Endothelial cell (in vitro differentiated cells): ENCODE measurements around the gene RPL37. TPM values are rescaled to one million over a fixed set of nuclear protein-coding genes. Genes with fewer than 3 reads are reported as not detected.
A peak's percentile ranks its signal among the peaks of the same experiment; 100 is the strongest.

Experiments used
- DNase-seq: peaks from one replicate; pipeline ENCODE4 v3.0.0; 2021; ENCODE audit warnings: low spot score
- H3K27ac Mint-ChIP-seq: one replicate; pipeline ENCODE4 v1.8.0; 2021; ENCODE audit warnings: mixed read lengths, inconsistent platforms; ENCODE audit not compliant: unreplicated experiment
- H3K27me3 Mint-ChIP-seq: one replicate; pipeline ENCODE4 v1.8.0; 2021; ENCODE audit warnings: mild to moderate bottlenecking, moderate library complexity, mixed read lengths, inconsistent platforms; ENCODE audit not compliant: unreplicated experiment
- H3K36me3 Mint-ChIP-seq: one replicate; pipeline ENCODE4 v1.8.0; 2021; ENCODE audit warnings: mild to moderate bottlenecking, low read depth, mixed read lengths, inconsistent platforms; ENCODE audit not compliant: unreplicated experiment
- H3K4me1 Mint-ChIP-seq: one replicate; pipeline ENCODE4 v1.8.0; 2021; ENCODE audit warnings: mild to moderate bottlenecking, mixed read lengths, inconsistent platforms; ENCODE audit not compliant: unreplicated experiment
- H3K4me3 Mint-ChIP-seq: one replicate; pipeline ENCODE4 v1.8.0; 2021; ENCODE audit warnings: mild to moderate bottlenecking, mixed read lengths, inconsistent platforms; ENCODE audit not compliant: unreplicated experiment
- H3K9me3 Mint-ChIP-seq: one replicate; pipeline ENCODE4 v1.8.0; 2021; ENCODE audit warnings: mixed read lengths, inconsistent platforms; ENCODE audit not compliant: unreplicated experiment
- total RNA-seq: library from RNA; stranded (reverse); fragmentation: NEBNext Ultra II Directional; extraction: Animal tissue kit (Norgen Biotek cat#: 25700); gene quantifications from one replicate; pipeline ENCODE4 v1.2.1, GENCODE V29; 2021; ENCODE audit not compliant: unreplicated experiment
- TF ChIP-seq, protein P1 (sequence below): fragments of 200-600 bp; sonication (generic); IDR thresholded peaks from one replicate; pipeline ENCODE4 v1.5.0; 2021; ENCODE audit warnings: antibody characterized with exemption; ENCODE audit not compliant: unreplicated experiment

Gene RPL37
- total RNA-seq, 1 donor from 2014 or later, result 1,272 TPM

DNA sequence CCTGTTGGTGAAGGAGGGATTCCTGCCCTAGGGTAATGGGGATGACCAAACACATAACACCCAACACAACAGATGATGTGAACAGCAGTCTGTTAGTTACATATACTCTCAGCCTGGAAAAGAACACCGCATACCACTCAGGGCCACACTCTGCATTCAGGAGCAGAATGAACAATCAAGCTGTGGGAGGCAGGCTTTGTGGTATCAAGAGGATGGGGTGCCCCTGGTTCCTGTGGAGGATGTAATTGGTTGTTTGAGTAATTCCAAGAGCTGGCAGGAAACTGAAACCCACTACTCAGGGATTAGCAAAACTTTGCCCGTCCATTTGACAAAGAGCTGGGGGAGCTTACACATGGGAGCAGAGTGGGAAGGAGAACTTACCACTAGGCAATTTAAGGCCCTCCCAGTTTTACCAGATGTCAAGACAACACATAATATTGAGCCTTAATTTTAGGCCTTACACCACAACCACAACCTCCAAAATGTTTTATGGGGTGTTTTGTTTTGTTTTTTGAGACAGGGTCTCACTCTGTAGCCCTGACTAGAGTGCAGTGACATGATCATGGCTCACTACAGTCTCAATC is 21.2 kb downstream of the RPL37 start:
- no peak overlapping the region for H3K4me3 Mint-ChIP-seq
- no peak overlapping the region for H3K27ac Mint-ChIP-seq
- peaks cover 4% of the 10 kb centered on the region for H3K9me3 Mint-ChIP-seq

DNA sequence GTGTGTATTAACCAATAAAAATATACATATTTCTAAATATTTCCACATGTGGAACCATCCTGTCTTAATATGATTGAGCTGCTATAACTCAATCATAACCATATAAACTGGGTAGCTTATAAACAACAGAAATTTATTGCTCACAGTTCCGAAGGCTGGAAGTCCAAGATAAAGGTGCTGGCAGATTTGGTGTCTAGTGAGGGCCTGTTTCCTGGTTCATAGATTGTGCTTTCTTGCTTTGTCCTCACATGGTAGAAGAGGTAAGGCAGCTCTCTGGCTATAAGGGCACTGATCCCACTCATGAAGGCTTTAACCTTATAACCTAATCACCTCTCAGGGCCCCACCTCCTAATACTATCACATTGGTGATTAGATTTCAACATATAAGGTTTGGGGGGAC is 22.9 kb downstream of the RPL37 start:
- H3K27me3 Mint-ChIP-seq, result peaks cover 2% of the 10 kb centered on the region
- no peak for DNase-seq
- H3K9me3 Mint-ChIP-seq, result peaks cover 4% of the 10 kb centered on the region
- no peak overlapping the region for H3K4me3 Mint-ChIP-seq
- H3K27ac Mint-ChIP-seq, result no peak overlapping the region
- TF ChIP-seq, protein P1, sequence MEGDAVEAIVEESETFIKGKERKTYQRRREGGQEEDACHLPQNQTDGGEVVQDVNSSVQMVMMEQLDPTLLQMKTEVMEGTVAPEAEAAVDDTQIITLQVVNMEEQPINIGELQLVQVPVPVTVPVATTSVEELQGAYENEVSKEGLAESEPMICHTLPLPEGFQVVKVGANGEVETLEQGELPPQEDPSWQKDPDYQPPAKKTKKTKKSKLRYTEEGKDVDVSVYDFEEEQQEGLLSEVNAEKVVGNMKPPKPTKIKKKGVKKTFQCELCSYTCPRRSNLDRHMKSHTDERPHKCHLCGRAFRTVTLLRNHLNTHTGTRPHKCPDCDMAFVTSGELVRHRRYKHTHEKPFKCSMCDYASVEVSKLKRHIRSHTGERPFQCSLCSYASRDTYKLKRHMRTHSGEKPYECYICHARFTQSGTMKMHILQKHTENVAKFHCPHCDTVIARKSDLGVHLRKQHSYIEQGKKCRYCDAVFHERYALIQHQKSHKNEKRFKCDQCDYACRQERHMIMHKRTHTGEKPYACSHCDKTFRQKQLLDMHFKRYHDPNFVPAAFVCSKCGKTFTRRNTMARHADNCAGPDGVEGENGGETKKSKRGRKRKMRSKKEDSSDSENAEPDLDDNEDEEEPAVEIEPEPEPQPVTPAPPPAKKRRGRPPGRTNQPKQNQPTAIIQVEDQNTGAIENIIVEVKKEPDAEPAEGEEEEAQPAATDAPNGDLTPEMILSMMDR, result no peak
- no peaks in the 10 kb centered on the region for H3K4me1 Mint-ChIP-seq
- H3K36me3 Mint-ChIP-seq, result no peaks in the 10 kb centered on the region

More for the DNA sequence above, 21.2 kb downstream of the RPL37 start:
- TF ChIP-seq, protein P1, result no peak
- H3K27me3 Mint-ChIP-seq, result no peaks in the 10 kb centered on the region
- no peaks in the 10 kb centered on the region for H3K4me1 Mint-ChIP-seq
- no peaks in the 10 kb centered on the region for H3K36me3 Mint-ChIP-seq
- no peak for DNase-seq

DNA sequence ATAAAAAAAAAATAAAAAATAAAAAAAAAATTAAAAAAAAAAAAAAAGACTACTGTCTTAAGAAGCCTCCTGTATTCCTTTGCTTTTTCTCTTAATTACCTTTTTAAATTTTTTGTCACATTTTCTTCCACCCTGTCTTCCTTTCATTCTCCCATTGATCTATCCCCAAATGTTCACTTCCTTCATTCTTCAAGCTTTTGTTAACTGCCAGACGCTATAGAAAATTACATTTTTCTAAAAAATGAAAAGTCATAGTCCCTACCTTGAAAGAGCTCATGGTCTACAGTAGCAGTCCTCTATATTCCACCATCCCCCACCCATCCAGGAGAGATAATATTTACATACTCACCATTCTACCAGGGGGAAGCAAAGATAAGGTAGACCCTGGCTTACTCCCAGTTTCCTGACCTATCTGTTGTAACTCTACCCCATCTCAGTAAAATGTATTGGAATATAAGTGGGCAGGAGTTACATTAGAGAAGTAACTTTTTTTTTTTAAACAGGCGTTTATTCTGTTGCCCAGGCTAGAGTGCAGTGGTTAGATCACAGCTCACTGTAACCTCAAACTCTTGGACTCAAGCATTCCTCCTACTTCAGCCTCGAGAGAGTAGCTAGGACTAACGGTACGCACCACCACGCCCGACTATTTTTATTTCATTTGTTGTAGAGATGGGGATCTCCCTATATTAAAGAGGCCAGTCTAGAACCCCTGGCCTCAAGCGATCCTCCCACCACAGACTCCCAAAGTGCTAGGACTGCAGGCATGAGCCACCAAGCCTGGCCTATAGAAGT is 33.1 kb downstream of the RPL37 start:
- H3K27ac Mint-ChIP-seq, result no peak overlapping the region
- no peak overlapping the region for H3K4me3 Mint-ChIP-seq
- peaks cover 4% of the 10 kb centered on the region for H3K36me3 Mint-ChIP-seq
- DNase-seq, result no peak
- no peaks in the 10 kb centered on the region for H3K9me3 Mint-ChIP-seq
- H3K27me3 Mint-ChIP-seq, result peaks cover 6% of the 10 kb centered on the region
- TF ChIP-seq, protein P1, result no peak
- peaks cover 7% of the 10 kb centered on the region for H3K4me1 Mint-ChIP-seq

- Mint-ChIP-seq H3K4me3 (peak overlapping the region; percentile 94), H3K9me3 (no peaks in the 10 kb centered on the region), H3K27me3 (peaks cover 6% of the 10 kb centered on the region), H3K27ac (no peak overlapping the region), H3K36me3 (peaks cover 8% of the 10 kb centered on the region), H3K4me1 (peaks cover 20% of the 10 kb centered on the region)
- no peak for DNase-seq
- TF ChIP-seq, protein P1, result no peak
Observed at GRCh38 chr5:40799258-40799657, 35.8 kb downstream of the RPL37 start.

- Mint-ChIP-seq H3K36me3 (peaks cover 8% of the 10 kb centered on the region), H3K4me3 (peak overlapping the region; percentile 94)
Observed at GRCh38 chr5:40798801-40799210, 36.2 kb downstream of the RPL37 start.

More at GRCh38 chr5:40798801-40799210, 36.2 kb downstream of the RPL37 start:
- no peaks in the 10 kb centered on the region for H3K9me3 Mint-ChIP-seq
- peaks cover 23% of the 10 kb centered on the region for H3K4me1 Mint-ChIP-seq
- H3K27ac Mint-ChIP-seq, result peak overlapping the region; percentile 86
- TF ChIP-seq, protein P1, result no peak
- peaks cover 6% of the 10 kb centered on the region for H3K27me3 Mint-ChIP-seq
- DNase-seq, result no peak
